ENCODE data around the gene CDKN2AIP. TPM values are rescaled to one million over a fixed set of nuclear protein-coding genes. Genes with fewer than 3 reads are reported as not detected.
"Not testable (repeated sequence)": the region's sequence is repeated elsewhere in the genome, so short reads cannot be mapped to it uniquely, and the experiment has no call there.

CDKN2AIP gene
- total RNA-seq, 4 donors from 2014 or later: 18.6 to 42.0 (median 31.0) TPM

DNA sequence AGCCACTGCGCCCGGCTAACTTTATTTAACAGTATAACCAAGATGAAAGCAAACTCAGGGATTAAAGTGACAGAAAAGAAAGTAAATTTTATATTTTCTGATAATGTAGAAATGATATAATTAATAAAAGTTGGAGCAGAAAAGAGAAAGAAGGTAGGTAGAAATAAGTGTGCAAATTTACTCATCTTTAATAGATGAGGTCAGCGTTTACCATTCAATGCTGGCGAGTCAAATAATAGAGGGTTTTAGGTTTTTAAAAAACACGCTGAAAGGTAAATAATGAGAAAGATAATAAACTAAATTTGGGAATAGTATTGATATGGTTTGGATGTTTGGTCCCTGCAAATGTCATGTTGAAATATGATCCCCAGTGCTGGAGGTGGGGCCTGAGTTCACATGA is 13.6 kb downstream of the CDKN2AIP start:
- WGBS, 2 donors: 75 to 78% methylated on average over 5 of the region's 5 CpGs
- DNase-seq (ENCODE audit: low spot score in 2 of 2): no peak

GRCh38 chr4:183463903-183464619 is 19.6 kb downstream of the CDKN2AIP start:
- not testable (repeated sequence) for H3K9me3 ChIP-seq; H3K36me3 ChIP-seq; H3K4me1 ChIP-seq; H3K4me3 ChIP-seq; H3K27ac ChIP-seq; DNase-seq (ENCODE audit: low spot score in 2 of 2); H3K27me3 ChIP-seq
- 62 to 77% methylated on average over 8 to 11 of the region's 11 CpGs for WGBS, 2 donors

More for the DNA sequence above, 13.6 kb downstream of the CDKN2AIP start:
- no peaks in the 10 kb centered on the region for H3K4me1 ChIP-seq
- H3K36me3 ChIP-seq: peaks cover 0 to 10% (median 0%) of the 10 kb centered on the region in 3 donors
- no peak for TF ChIP-seq CTCF (IDR thresholded peaks at IDR 0.05)
- no peak overlapping the region for H3K4me3 ChIP-seq
- H3K27ac ChIP-seq: no peak overlapping the region
- no peaks in the 10 kb centered on the region for H3K9me3 ChIP-seq
- no peaks in the 10 kb centered on the region for H3K27me3 ChIP-seq

DNA sequence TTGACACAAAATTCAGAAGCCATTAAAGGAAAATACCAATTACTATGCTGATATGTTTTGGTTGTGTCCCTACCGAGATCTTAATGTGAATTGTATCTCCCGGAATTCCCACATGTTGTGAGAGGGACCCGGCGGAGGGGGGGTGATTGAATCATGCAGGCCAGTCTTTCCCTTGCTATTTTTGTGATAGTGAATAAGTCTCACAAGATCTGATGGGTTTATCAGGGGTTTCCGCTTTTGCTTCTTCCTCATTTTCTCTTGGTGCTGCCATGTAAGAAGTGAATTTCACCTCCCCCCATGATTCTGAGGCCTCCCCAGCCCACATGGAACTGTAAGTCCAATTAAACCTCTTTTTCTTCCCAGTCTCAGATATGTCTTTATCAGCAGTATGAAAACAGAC is 21.4 kb downstream of the CDKN2AIP start:
- H3K9me3 ChIP-seq; H3K4me3 ChIP-seq; H3K4me1 ChIP-seq; H3K36me3 ChIP-seq; DNase-seq (ENCODE audit: low spot score in 2 of 2); H3K27me3 ChIP-seq; H3K27ac ChIP-seq: not testable (repeated sequence)
- 31 to 39% methylated on average over 5 of the region's 5 CpGs for WGBS, 2 donors

GRCh38 chr4:183467246-183467645 is 22.8 kb downstream of the CDKN2AIP start:
- no peaks in the 10 kb centered on the region for H3K36me3 ChIP-seq
- H3K27me3 ChIP-seq: no peaks in the 10 kb centered on the region
- H3K9me3 ChIP-seq: no peaks in the 10 kb centered on the region
- TF ChIP-seq CTCF (IDR thresholded peaks at IDR 0.05): no peak
- no peak for TF ChIP-seq EP300 (IDR thresholded peaks at IDR 0.05)
- no peak for TF ChIP-seq POLR2A (IDR thresholded peaks at IDR 0.05)
- peaks cover 0 to 10% (median 0%) of the 10 kb centered on the region in 4 donors for H3K4me1 ChIP-seq
- WGBS, 2 donors: 91 to 98% methylated on average over 2 to 3 of the region's 3 CpGs
- no peak overlapping the region for H3K27ac ChIP-seq
- no peak for DNase-seq (ENCODE audit: low spot score in 2 of 2)
- no peak overlapping the region for H3K4me3 ChIP-seq

DNA sequence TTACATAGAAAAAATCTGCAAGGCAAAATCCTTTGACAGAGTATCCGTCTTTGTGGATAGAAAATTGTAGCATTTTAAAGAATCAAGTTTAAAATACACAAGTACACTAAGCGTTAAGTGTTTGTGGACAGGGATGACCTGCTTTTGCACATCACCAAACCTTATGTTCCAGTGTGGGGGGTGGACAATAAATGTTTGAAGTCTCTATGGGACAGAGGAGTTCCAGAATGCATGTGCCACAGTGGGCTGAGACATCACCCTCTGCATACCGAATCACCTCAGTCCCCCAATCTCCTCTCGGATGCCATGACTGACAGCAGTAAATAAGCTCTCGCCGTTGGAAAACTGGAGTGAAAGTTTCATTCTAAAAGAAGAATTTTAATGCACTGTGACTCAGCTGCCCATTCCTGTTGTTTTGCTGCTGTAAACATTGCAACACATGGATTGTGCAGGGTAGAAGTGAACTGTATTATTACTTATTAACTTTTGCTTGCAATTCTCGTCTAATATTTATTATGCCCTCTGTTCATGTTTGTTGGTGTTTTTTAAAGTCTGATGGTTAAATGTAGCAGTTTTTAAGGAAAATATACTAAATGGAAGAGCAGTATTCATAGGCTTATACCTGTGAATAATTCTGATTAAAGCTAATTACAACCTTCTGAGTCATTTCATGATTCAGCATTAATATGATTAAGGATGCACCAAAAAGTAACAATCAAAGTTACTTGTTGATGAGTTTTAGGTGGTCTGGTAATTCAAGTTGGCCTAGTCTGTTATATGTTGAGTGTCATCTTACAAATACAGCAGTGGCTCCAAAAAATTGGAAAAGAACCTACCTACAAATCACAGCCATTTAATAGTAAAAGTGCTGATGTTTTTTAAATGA is 24.0 kb downstream of the CDKN2AIP start:
- DNase-seq (ENCODE audit: low spot score in 2 of 2): no peak
- TF ChIP-seq EP300 (IDR thresholded peaks at IDR 0.05) (no peak), CTCF (IDR thresholded peaks at IDR 0.05) (no peak), POLR2A (IDR thresholded peaks at IDR 0.05) (no peak)

DNA sequence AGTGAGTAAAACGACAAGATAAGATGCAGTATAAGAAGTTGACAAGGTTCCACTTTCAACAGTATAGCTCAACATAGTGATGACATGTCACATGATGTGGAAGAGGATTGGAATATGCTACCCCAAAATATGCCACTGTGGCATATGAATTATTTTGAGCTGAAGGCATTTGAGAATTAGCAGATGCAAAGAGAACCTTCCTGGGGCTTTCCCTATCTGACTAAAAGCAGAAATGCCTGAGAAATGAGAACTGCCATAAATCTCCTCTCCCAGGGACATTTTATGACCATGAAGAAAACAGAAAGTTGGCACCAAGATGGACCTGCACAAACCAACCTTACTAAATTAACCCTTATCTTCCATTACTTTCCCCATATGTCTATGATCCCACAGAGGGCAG is 24.8 kb downstream of the CDKN2AIP start:
- Histone ChIP-seq H3K4me1 (peaks cover 0 to 13% (median 0%) of the 10 kb centered on the region in 4 donors), H3K36me3 (no peaks in the 10 kb centered on the region), H3K9me3 (no peaks in the 10 kb centered on the region), H3K27me3 (no peaks in the 10 kb centered on the region), H3K27ac (no peak overlapping the region), H3K4me3 (no peak overlapping the region)
- WGBS, 2 donors: 86 to 90% methylated on average over 1 of the region's 1 CpG
- TF ChIP-seq POLR2A (IDR thresholded peaks at IDR 0.05) (no peak), EP300 (IDR thresholded peaks at IDR 0.05) (no peak), CTCF (IDR thresholded peaks at IDR 0.05) (no peak)
- DNase-seq (ENCODE audit: low spot score in 2 of 2): no peak

More for the DNA sequence above, 24.0 kb downstream of the CDKN2AIP start:
- H3K36me3 ChIP-seq: no peaks in the 10 kb centered on the region
- no peaks in the 10 kb centered on the region for H3K9me3 ChIP-seq
- WGBS, 2 donors: 52 to 69% methylated on average over 7 of the region's 7 CpGs
- H3K27ac ChIP-seq: no peak overlapping the region
- H3K4me1 ChIP-seq: peaks cover 0 to 13% (median 0%) of the 10 kb centered on the region in 4 donors
- no peak overlapping the region for H3K4me3 ChIP-seq
- no peaks in the 10 kb centered on the region for H3K27me3 ChIP-seq

Measured in tibial nerve (tissue), 4 donors.